Measurements from ENCODE around the gene THAP7. TPM values are rescaled to one million over a fixed set of nuclear protein-coding genes. Genes with fewer than 3 reads are reported as not detected.

THAP7 gene
- total RNA-seq, 1 donor from 2014 or later, result 22.0 TPM

DNA sequence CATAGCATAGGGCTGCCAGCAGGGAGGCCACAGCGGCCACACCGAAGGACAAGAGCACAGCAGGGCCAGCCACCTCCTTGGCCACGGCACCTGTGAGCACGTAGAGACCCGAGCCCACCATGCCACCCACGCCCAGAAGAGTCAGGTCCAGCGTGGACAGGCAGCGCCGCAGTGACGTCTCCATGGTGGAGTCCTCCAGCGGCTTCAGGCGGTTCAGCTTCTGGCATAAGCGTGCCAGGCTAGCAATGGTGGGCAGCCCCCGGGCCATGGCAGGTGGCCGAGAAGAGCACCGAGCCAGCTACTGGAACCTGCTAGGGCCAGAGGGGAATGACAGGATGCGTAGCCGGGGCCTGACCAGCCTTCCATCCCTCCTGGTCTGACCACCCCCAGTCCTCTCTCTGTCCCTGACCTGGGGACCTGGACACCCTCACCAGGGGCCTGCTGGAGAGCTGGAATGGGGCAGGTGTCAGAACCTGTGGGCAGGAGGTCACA lies 29.7 kb upstream of the THAP7 start:
- H3K4me3 ChIP-seq, result peak overlapping the region; percentile 41
- no peaks in the 10 kb centered on the region for H3K36me3 ChIP-seq
- TF ChIP-seq CTCF (IDR thresholded peaks at IDR 0.05), result no peak
- H3K9me3 ChIP-seq, result no peaks in the 10 kb centered on the region
- intact Hi-C loops (cut with DNase I), result no loop called here
- H3K4me1 ChIP-seq, result peaks cover 7% of the 10 kb centered on the region
- peaks cover 26% of the 10 kb centered on the region for H3K27me3 ChIP-seq
- no peak for ATAC-seq
- H3K27ac ChIP-seq, result no peak overlapping the region
- DNase-seq, result no peak

DNA sequence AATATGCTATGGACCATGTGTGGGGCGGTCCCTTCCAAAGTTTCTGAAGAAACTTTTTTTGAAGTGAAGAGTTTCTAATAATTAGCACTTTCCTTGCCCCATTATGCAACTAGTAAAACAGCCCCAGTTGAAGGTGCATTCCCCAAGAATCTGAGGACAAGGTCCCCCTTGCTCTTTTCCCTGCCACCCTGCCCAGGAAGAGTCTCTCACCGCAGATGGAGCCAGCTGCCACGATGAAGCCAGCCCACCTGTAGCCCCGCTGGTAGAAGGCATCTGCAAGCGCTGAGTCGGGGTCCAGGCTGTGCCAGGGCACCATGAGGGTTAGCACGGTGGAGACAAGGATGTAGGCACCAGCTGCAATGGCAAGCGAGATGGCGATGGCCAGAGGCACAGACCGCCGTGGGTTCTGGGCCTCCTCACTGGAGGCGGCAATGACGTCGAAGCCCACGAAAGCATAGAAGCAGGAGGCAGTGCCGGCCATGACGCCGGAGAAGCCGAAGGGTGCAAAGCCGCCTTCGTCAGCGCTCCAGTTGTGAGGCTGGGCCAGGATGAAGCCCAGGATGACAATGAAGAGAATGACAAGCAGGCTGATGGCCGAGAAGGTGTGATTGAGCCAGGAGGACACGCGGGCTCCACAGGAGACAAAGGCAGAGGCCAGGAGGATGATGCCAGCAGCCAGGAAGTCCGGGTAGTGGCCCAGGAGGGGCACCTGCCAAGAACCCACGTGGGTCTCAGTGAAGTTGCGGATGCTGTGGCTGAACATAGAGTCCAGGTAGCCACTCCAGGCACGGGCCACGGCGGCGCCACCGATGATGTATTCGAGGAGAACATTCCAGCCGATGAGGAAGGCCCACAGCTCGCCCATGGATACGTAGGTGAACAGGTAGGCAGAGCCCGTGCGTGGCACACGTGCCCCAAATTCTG lies 29.0 kb upstream of the THAP7 start:
- H3K36me3 ChIP-seq, result no peaks in the 10 kb centered on the region
- no peak for DNase-seq
- no peak for TF ChIP-seq CTCF (IDR thresholded peaks at IDR 0.05)
- H3K27me3 ChIP-seq, result peaks cover 26% of the 10 kb centered on the region
- intact Hi-C loops (cut with DNase I), result no loop called here
- no peak overlapping the region for H3K4me3 ChIP-seq
- H3K4me1 ChIP-seq, result peaks cover 7% of the 10 kb centered on the region
- ATAC-seq, result no peak
- no peaks in the 10 kb centered on the region for H3K9me3 ChIP-seq
- no peak overlapping the region for H3K27ac ChIP-seq

DNA sequence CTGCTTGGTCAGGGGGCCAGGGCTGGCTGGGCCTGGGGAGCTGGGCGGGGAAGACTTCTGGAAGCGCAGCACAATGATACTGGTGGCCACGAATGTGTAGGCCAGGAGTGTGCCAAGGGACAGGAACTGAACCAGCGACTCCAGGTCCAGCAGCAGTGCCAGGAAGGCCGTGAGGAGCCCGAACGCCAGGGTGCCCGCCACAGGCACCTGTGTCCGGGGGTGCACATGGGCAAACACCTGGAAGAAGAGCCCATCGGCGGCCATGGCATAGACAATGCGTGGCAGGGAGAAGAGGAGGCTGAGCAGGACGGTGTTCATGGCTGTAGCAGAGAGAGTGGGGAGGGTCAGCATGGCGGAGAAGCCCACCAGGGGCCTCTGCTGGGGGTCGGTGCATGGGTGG lies 28.1 kb upstream of the THAP7 start:
- no peak for ATAC-seq
- Histone ChIP-seq H3K27me3 (peaks cover 26% of the 10 kb centered on the region), H3K36me3 (no peaks in the 10 kb centered on the region), H3K4me1 (peaks cover 7% of the 10 kb centered on the region), H3K27ac (no peak overlapping the region), H3K4me3 (no peak overlapping the region), H3K9me3 (no peaks in the 10 kb centered on the region)
- TF ChIP-seq CTCF (IDR thresholded peaks at IDR 0.05), result no peak
- no peak for DNase-seq
- intact Hi-C loops (cut with DNase I), result no loop called here

- ATAC-seq (no peak), DNase-seq (no peak)
- Histone ChIP-seq H3K36me3 (no peaks in the 10 kb centered on the region), H3K4me1 (peaks cover 7% of the 10 kb centered on the region), H3K4me3 (no peak overlapping the region), H3K27me3 (peaks cover 26% of the 10 kb centered on the region), H3K27ac (no peak overlapping the region), H3K9me3 (no peaks in the 10 kb centered on the region)
- intact Hi-C loops (cut with DNase I), result no loop called here
- TF ChIP-seq CTCF (IDR thresholded peaks at IDR 0.05), result no peak
Observed at GRCh38 chr22:21029486-21030025, 27.6 kb upstream of the THAP7 start.

DNA sequence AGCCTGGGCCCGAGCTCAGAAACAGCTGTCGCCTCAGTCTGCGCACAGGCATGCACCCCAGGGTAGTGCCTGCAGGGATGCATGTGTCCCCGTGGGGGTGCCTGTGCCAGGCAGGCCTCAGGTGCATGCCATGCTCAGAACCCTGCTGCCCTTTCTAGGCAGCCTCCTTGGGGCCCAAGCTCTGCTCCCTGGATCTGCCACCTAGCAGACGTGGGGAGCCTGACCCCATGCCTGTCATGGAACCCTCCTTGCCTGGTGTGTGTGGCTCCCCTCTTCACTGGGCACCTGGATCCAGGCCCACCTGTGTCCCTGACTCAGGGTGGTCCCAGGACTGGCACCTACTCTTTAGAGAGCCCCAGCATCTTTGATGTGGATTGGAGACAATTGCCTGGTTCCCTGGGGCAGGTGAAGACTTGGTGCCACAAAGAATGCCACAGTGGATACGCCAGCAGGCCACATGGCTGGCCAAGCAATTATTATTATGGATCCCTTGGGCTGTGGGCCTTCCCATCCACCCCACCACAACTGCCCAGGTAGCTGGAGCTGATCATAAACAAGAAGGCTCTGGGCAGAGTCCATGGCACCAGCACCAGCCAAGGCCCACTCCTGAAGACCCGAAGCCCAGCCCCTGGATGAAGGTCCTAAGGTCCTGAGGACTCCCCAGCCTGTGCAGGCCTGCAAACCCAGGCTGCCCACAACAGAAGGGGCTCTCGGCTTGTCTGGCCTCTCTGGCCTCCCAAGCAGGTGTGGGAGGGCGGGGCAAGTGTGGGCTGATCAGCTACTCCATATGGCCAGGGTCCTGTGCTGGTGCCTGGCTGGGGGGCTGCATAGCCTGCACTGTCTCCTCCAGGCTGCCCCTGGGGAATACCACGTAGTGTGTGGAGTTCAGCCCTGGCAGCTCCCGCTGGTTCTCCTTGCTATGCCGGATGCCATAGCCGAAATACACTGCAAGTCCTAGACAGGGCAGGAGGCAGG lies 26.6 kb upstream of the THAP7 start:
- intact Hi-C loops (cut with DNase I), result no loop called here
- no peak for ATAC-seq
- no peak for DNase-seq
- Histone ChIP-seq H3K36me3 (no peaks in the 10 kb centered on the region), H3K9me3 (no peaks in the 10 kb centered on the region), H3K27me3 (peaks cover 26% of the 10 kb centered on the region), H3K4me1 (peaks cover 7% of the 10 kb centered on the region), H3K4me3 (no peak overlapping the region), H3K27ac (no peak overlapping the region)
- TF ChIP-seq CTCF (IDR thresholded peaks at IDR 0.05), result no peak

Data from upper lobe of right lung (tissue), 1 donor.